WTC11 (cell line): ENCODE data around the gene ZNF335. TPM values are rescaled to one million over a fixed set of nuclear protein-coding genes. Genes with fewer than 3 reads are reported as not detected.

Experiments used
- ATAC-seq: fragments of 200-7000 bp; cut with Tn5 transposase; 2 replicates; pipeline ENCODE4 v1.10.0; 2021; ENCODE audit warnings: mild to moderate bottlenecking, moderate library complexity
- CTCF ChIA-PET: fragments of 300-600 bp; sonication (Branson Sonifier 250); formaldehyde crosslinking; loops from one replicate; lab custom pipeline; 2021; ENCODE audit warnings: antibody characterized with exemption; lab: Charles Lee
- POLR2A ChIA-PET: fragments of 350-600 bp; sonication (Branson Sonifier 250); formaldehyde crosslinking; loops from one replicate; lab custom pipeline; 2021; ENCODE audit warnings: antibody characterized with exemption; lab: Charles Lee
- DNase-seq: peaks from one replicate; pipeline ENCODE4 v3.0.0; 2021; ENCODE audit warnings: low spot score
- H3K27ac Mint-ChIP-seq: 2 replicates; pipeline ENCODE4 v1.8.0; 2021; ENCODE audit warnings: mixed read lengths
- H3K27me3 Mint-ChIP-seq: 2 replicates; pipeline ENCODE4 v1.8.0; 2021; ENCODE audit warnings: low read depth, mild to moderate bottlenecking, moderate library complexity, mixed read lengths
- H3K36me3 Mint-ChIP-seq: 2 replicates; pipeline ENCODE4 v1.8.0; 2021; ENCODE audit warnings: mixed read lengths
- H3K4me1 Mint-ChIP-seq: 2 replicates; pipeline ENCODE4 v1.8.0; 2022; ENCODE audit warnings: mixed read lengths
- H3K4me3 Mint-ChIP-seq: 2 replicates; pipeline ENCODE4 v1.8.0; 2021; ENCODE audit warnings: mild to moderate bottlenecking, moderate library complexity, mixed read lengths
- H3K9me3 Mint-ChIP-seq: 2 replicates; pipeline ENCODE4 v1.8.0; 2021; ENCODE audit warnings: mixed read lengths
- CBFB ChIP-seq: sonication (generic); formaldehyde crosslinking; IDR thresholded peaks from 2 replicates; pipeline ENCODE4 v1.8.1; 2022; ENCODE audit warnings: mild to moderate bottlenecking, low read depth, missing genetic modification reagents
- EMX1 ChIP-seq: fragments of 250-450 bp; sonication (Bioruptor Pico); IDR thresholded peaks from 2 replicates; pipeline ENCODE4 v1.8.0; 2021; ENCODE audit warnings: mild to moderate bottlenecking
- FOXK1 ChIP-seq: sonication (generic); formaldehyde crosslinking; IDR thresholded peaks from 2 replicates; pipeline ENCODE4 v1.8.0; 2022; ENCODE audit warnings: mild to moderate bottlenecking, moderate library complexity, missing genetic modification reagents
- JAZF1 ChIP-seq: fragments of 250-450 bp; sonication (Bioruptor Pico); IDR thresholded peaks from 2 replicates; pipeline ENCODE4 v1.9.0; 2021; ENCODE audit warnings: moderate library complexity, mild to moderate bottlenecking, inconsistent platforms
- NFYB ChIP-seq: sonication (generic); formaldehyde crosslinking; conservative IDR thresholded peaks from 2 replicates; pipeline ENCODE4 v1.8.0; 2022; ENCODE audit warnings: low read depth, missing genetic modification reagents
- NR2C2 ChIP-seq: sonication (generic); formaldehyde crosslinking; IDR thresholded peaks from 2 replicates; pipeline ENCODE4 v1.8.0; 2022; ENCODE audit warnings: mild to moderate bottlenecking, missing genetic modification reagents
- OVOL2 ChIP-seq: fragments of 250-450 bp; sonication (Bioruptor Pico); IDR thresholded peaks from 2 replicates; pipeline ENCODE4 v1.9.0; 2021; ENCODE audit warnings: mild to moderate bottlenecking, borderline replicate concordance
- PRRX2 ChIP-seq: fragments of 250-450 bp; sonication (Bioruptor Pico); IDR thresholded peaks from 2 replicates; pipeline ENCODE4 v1.8.0; 2021; ENCODE audit warnings: mild to moderate bottlenecking
- RELA ChIP-seq: sonication (generic); formaldehyde crosslinking; IDR thresholded peaks from 2 replicates; pipeline ENCODE4 v1.8.1; 2022; ENCODE audit warnings: missing genetic modification reagents, mild to moderate bottlenecking, borderline replicate concordance
- SMAD3 ChIP-seq: sonication (generic); formaldehyde crosslinking; IDR thresholded peaks from 2 replicates; pipeline ENCODE4 v1.8.0; 2022; ENCODE audit warnings: missing genetic modification reagents, mild to moderate bottlenecking, borderline replicate concordance
- TCF7 ChIP-seq: sonication (generic); formaldehyde crosslinking; IDR thresholded peaks from 2 replicates; pipeline ENCODE4 v1.8.0; 2022; ENCODE audit warnings: mild to moderate bottlenecking, low read depth, missing genetic modification reagents, moderate library complexity
- TEAD1 ChIP-seq: sonication (generic); formaldehyde crosslinking; IDR thresholded peaks from 2 replicates; pipeline ENCODE4 v1.8.0; 2022; ENCODE audit warnings: mild to moderate bottlenecking, missing genetic modification reagents
- TEAD4 ChIP-seq: sonication (generic); formaldehyde crosslinking; IDR thresholded peaks from 2 replicates; pipeline ENCODE4 v1.8.0; 2022; ENCODE audit warnings: mild to moderate bottlenecking, missing genetic modification reagents
- ZNF138 ChIP-seq: sonication (generic); formaldehyde crosslinking; conservative IDR thresholded peaks from 2 replicates; pipeline ENCODE4 v1.8.1; 2022; ENCODE audit warnings: mild to moderate bottlenecking, moderate library complexity, missing genetic modification reagents
- total RNA-seq: library from RNA; stranded (reverse); gene quantifications from 3 replicates; pipeline ENCODE4 v1.2.3, GENCODE V29; 2021
- TF ChIP-seq, protein P1 (sequence below): sonication (generic); formaldehyde crosslinking; IDR thresholded peaks from 2 replicates; pipeline ENCODE4 v1.8.0; 2022; ENCODE audit warnings: mild to moderate bottlenecking, missing genetic modification reagents
- TF ChIP-seq, protein P2 (sequence below): fragments of 250-450 bp; sonication (Bioruptor Pico); IDR thresholded peaks from 2 replicates; pipeline ENCODE4 v1.9.0; 2021; ENCODE audit warnings: mild to moderate bottlenecking, borderline replicate concordance
- TF ChIP-seq, protein P3 (sequence below): sonication (generic); formaldehyde crosslinking; IDR thresholded peaks from 2 replicates; pipeline ENCODE4 v1.8.1; 2023; ENCODE audit warnings: mild to moderate bottlenecking, moderate library complexity, missing genetic modification reagents
- TF ChIP-seq, protein P4 (sequence below): sonication (generic); formaldehyde crosslinking; IDR thresholded peaks from 2 replicates; pipeline ENCODE4 v1.8.1; 2022; ENCODE audit warnings: low read depth, mild to moderate bottlenecking, moderate library complexity, missing genetic modification reagents, borderline replicate concordance
- TF ChIP-seq, protein P5 (sequence below): sonication (generic); formaldehyde crosslinking; conservative IDR thresholded peaks from 2 replicates; pipeline ENCODE4 v1.8.1; 2023; ENCODE audit warnings: mild to moderate bottlenecking, low read depth, missing genetic modification reagents, moderate library complexity
- TF ChIP-seq, protein P6 (sequence below): sonication (generic); formaldehyde crosslinking; IDR thresholded peaks from 2 replicates; pipeline ENCODE4 v1.8.1; 2022; ENCODE audit warnings: missing genetic modification reagents, borderline replicate concordance
- TF ChIP-seq, protein P7 (sequence below): fragments of 250-450 bp; sonication (Bioruptor Pico); IDR thresholded peaks from 2 replicates; pipeline ENCODE4 v1.9.0; 2021; ENCODE audit warnings: mild to moderate bottlenecking

Gene ZNF335
- total RNA-seq, 1 experiment from 2014 or later = 20.0 TPM

DNA sequence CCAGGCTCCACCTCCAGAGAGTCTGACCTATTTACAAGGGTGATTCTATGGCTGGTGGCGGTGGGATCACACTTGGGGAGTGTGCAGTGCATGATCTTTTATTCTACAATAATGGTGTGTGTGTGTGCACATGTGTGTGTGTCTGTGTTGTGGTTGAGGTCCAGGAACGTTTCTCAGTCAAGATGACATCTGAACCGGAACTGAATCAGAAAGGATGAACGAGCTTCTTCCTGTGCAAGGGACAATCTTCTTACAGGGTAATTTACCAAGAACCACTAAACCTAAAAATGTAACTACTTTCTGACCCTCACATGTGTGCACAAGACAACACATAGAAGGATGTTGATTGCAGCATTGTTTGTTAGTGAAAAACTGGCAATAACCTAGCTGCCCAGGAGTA is 45.3 kb upstream of the ZNF335 start:
- TF ChIP-seq TCF7 (CRISPR knock-in tag) (no peak), OVOL2 (no peak), ZNF138 (CRISPR knock-in tag) (no peak), NR2C2 (CRISPR knock-in tag) (no peak), EMX1 (CRISPR knock-in tag) (no peak), NFYB (CRISPR knock-in tag) (no peak), TEAD4 (CRISPR knock-in tag) (no peak)
- TF ChIP-seq, protein P1, sequence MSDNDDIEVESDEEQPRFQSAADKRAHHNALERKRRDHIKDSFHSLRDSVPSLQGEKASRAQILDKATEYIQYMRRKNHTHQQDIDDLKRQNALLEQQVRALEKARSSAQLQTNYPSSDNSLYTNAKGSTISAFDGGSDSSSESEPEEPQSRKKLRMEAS (CRISPR knock-in tag) = no peak
- TF ChIP-seq, protein P2, sequence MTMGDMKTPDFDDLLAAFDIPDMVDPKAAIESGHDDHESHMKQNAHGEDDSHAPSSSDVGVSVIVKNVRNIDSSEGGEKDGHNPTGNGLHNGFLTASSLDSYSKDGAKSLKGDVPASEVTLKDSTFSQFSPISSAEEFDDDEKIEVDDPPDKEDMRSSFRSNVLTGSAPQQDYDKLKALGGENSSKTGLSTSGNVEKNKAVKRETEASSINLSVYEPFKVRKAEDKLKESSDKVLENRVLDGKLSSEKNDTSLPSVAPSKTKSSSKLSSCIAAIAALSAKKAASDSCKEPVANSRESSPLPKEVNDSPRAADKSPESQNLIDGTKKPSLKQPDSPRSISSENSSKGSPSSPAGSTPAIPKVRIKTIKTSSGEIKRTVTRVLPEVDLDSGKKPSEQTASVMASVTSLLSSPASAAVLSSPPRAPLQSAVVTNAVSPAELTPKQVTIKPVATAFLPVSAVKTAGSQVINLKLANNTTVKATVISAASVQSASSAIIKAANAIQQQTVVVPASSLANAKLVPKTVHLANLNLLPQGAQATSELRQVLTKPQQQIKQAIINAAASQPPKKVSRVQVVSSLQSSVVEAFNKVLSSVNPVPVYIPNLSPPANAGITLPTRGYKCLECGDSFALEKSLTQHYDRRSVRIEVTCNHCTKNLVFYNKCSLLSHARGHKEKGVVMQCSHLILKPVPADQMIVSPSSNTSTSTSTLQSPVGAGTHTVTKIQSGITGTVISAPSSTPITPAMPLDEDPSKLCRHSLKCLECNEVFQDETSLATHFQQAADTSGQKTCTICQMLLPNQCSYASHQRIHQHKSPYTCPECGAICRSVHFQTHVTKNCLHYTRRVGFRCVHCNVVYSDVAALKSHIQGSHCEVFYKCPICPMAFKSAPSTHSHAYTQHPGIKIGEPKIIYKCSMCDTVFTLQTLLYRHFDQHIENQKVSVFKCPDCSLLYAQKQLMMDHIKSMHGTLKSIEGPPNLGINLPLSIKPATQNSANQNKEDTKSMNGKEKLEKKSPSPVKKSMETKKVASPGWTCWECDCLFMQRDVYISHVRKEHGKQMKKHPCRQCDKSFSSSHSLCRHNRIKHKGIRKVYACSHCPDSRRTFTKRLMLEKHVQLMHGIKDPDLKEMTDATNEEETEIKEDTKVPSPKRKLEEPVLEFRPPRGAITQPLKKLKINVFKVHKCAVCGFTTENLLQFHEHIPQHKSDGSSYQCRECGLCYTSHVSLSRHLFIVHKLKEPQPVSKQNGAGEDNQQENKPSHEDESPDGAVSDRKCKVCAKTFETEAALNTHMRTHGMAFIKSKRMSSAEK (CRISPR knock-in tag) = no peak
- ChIA-PET POLR2A (no interaction called here), CTCF (interaction anchor here (1.8 kb wide), 1 partner anchor 30 kb away, joined by 6 read pairs; no protein-coding TSS in a partner anchor)
- DNase-seq (no peak), ATAC-seq (no peak)
- Mint-ChIP-seq H3K9me3 (no peaks in the 10 kb centered on the region), H3K27ac (no peak overlapping the region), H3K36me3 (no peaks in the 10 kb centered on the region), H3K4me1 (peaks cover 22% of the 10 kb centered on the region), H3K4me3 (no peak overlapping the region), H3K27me3 (peaks cover 18% of the 10 kb centered on the region)

DNA sequence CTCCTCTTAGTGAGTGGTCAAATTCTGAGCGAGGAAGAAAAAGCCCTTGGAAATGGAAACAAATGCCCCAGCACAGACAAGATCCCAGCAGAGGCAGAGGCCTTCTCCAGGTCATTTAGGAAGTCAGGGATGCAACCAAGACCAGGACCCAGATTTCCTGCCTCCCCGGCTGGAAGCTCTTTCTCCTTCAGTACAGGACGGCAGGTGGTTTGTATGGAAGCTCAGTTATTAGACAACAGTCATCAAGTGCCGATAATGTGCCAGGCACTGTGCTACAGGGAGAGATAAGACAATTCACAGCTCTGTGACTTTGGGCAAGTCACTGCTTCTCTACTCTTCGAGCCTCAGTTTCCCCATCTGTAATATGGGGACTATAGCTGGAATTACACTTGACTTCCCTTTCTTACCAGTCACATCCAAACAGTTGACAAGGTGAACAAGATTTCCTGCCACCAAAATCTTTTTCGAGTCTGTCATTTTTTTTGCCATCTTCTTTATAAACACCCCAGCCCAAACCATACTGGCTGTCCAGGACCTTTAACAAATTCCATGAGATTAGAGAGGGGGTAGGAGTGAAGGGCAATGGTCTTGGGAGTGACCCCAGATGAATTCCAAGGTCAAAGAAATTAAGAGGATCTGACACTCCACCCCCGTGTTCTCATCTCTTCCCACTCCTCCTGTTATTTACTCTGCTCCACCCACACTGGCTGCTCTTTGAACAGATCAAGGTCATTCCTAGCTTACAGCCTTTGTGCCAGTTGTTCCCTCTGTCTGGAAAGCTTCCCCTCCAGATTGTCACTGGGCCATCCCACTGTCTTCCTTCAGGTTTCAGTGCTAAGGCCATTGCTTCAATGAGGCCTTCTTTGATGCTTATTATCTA is 42.8 kb upstream of the ZNF335 start:
- ChIA-PET POLR2A (interaction anchor here (1.8 kb wide), 1 partner anchor 44 kb away, joined by 4 read pairs; no protein-coding TSS in a partner anchor), CTCF (interaction anchor here (0.6 to 6.2 kb wide), 28 partner anchors 8 to 641 kb away, joined by 3 to 235 read pairs (median 5); partner anchors contain the start of genes CD40, PCIF1 and SLC12A5)
- ATAC-seq (no peak), DNase-seq (no peak)
- Mint-ChIP-seq H3K27ac (no peak overlapping the region; the same call in 1 of the 2 replicates), H3K27me3 (peaks cover 28% of the 10 kb centered on the region), H3K9me3 (peaks cover 3% of the 10 kb centered on the region; the same call in 1 of the 2 replicates), H3K4me3 (peak overlapping the region; percentile 57), H3K36me3 (no peaks in the 10 kb centered on the region), H3K4me1 (peaks cover 31% of the 10 kb centered on the region)
- TF ChIP-seq NFYB (CRISPR knock-in tag) = no peak
- no peak; the same call in 1 of the 2 replicates for TF ChIP-seq TEAD1 (CRISPR knock-in tag)
- TF ChIP-seq, protein P3, sequence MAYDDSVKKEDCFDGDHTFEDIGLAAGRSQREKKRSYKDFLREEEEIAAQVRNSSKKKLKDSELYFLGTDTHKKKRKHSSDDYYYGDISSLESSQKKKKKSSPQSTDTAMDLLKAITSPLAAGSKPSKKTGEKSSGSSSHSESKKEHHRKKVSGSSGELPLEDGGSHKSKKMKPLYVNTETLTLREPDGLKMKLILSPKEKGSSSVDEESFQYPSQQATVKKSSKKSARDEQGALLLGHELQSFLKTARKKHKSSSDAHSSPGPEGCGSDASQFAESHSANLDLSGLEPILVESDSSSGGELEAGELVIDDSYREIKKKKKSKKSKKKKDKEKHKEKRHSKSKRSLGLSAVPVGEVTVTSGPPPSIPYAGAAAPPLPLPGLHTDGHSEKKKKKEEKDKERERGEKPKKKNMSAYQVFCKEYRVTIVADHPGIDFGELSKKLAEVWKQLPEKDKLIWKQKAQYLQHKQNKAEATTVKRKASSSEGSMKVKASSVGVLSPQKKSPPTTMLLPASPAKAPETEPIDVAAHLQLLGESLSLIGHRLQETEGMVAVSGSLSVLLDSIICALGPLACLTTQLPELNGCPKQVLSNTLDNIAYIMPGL (CRISPR knock-in tag) = no peak
- TF ChIP-seq, protein P4, sequence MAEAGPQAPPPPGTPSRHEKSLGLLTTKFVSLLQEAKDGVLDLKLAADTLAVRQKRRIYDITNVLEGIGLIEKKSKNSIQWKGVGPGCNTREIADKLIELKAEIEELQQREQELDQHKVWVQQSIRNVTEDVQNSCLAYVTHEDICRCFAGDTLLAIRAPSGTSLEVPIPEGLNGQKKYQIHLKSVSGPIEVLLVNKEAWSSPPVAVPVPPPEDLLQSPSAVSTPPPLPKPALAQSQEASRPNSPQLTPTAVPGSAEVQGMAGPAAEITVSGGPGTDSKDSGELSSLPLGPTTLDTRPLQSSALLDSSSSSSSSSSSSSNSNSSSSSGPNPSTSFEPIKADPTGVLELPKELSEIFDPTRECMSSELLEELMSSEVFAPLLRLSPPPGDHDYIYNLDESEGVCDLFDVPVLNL = no peak
- no peak for TF ChIP-seq CBFB (CRISPR knock-in tag)
- TF ChIP-seq PRRX2 (CRISPR knock-in tag) = no peak
- TF ChIP-seq, protein P5, sequence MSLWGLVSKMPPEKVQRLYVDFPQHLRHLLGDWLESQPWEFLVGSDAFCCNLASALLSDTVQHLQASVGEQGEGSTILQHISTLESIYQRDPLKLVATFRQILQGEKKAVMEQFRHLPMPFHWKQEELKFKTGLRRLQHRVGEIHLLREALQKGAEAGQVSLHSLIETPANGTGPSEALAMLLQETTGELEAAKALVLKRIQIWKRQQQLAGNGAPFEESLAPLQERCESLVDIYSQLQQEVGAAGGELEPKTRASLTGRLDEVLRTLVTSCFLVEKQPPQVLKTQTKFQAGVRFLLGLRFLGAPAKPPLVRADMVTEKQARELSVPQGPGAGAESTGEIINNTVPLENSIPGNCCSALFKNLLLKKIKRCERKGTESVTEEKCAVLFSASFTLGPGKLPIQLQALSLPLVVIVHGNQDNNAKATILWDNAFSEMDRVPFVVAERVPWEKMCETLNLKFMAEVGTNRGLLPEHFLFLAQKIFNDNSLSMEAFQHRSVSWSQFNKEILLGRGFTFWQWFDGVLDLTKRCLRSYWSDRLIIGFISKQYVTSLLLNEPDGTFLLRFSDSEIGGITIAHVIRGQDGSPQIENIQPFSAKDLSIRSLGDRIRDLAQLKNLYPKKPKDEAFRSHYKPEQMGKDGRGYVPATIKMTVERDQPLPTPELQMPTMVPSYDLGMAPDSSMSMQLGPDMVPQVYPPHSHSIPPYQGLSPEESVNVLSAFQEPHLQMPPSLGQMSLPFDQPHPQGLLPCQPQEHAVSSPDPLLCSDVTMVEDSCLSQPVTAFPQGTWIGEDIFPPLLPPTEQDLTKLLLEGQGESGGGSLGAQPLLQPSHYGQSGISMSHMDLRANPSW (CRISPR knock-in tag) = no peak
- no peak for TF ChIP-seq RELA (CRISPR knock-in tag)
- TF ChIP-seq FOXK1 = no peak
- no peak for TF ChIP-seq TCF7 (CRISPR knock-in tag)
- TF ChIP-seq, protein P6, sequence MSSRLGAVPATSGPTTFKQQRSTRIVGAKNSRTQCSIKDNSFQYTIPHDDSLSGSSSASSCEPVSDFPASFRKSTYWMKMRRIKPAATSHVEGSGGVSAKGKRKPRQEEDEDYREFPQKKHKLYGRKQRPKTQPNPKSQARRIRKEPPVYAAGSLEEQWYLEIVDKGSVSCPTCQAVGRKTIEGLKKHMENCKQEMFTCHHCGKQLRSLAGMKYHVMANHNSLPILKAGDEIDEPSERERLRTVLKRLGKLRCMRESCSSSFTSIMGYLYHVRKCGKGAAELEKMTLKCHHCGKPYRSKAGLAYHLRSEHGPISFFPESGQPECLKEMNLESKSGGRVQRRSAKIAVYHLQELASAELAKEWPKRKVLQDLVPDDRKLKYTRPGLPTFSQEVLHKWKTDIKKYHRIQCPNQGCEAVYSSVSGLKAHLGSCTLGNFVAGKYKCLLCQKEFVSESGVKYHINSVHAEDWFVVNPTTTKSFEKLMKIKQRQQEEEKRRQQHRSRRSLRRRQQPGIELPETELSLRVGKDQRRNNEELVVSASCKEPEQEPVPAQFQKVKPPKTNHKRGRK (CRISPR knock-in tag) = no peak
- TF ChIP-seq JAZF1 (CRISPR knock-in tag) = no peak
- TF ChIP-seq, protein P7, sequence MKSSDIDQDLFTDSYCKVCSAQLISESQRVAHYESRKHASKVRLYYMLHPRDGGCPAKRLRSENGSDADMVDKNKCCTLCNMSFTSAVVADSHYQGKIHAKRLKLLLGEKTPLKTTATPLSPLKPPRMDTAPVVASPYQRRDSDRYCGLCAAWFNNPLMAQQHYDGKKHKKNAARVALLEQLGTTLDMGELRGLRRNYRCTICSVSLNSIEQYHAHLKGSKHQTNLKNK (CRISPR knock-in tag) = no peak
- TF ChIP-seq SMAD3 (CRISPR knock-in tag) = no peak
